Measurements from ENCODE around the gene MBD3. TPM values are rescaled to one million over a fixed set of nuclear protein-coding genes. Genes with fewer than 3 reads are reported as not detected.

MBD3 gene
- total RNA-seq, 1 donor from 2014 or later, result 119 TPM

DNA sequence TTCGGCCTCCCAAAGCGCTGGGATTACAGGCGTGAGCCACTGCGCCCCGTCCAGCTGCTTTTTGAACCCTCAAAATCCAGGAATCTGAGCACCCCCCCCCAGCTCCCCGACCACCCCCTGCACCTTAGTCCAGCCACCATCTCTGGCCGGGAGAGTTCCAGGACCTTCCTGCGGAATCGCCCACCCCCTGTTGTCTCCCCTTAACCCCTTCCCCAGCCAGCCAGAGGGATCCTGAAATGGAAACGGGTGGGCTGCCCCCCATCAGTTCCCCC is 772 bp upstream of the MBD3 start:
- no peak for DNase-seq

DNA sequence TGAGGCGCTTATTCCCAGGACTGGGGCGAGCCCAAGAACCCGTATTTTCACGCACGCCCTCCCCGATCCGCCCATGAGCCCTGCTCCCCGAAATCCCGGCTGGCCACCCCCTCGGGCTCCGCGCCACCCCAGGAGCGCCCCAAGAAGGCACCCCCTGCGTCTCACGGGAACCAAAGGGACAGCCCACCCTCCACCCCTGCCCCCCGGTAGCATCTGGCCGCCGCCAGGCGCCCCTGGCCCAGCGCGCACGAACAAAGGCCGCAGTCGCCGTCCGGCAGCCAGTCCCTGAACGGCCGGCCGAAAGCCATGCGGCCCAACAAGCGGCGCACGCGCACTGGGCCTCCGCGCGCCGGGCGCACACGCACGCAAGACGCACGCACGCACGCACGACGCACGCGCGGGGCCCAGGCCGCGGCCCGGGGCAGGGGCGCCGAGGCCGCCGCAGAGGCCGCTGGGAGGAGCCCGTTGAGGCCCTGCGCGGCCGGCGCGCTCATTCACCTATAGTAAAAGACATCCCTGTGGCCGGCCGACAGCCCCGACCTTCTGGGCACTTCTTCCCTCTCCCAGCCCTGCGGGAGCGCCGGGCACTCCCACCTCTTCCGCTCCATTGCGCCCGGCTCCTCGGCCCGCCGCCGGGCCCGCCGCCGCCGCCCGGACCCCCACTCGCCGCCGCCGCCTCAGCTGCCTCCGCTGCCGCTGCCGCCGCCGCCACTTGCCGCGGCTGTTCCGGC is 476 bp downstream of the MBD3 start:
- peak; percentile 95 for DNase-seq

DNA sequence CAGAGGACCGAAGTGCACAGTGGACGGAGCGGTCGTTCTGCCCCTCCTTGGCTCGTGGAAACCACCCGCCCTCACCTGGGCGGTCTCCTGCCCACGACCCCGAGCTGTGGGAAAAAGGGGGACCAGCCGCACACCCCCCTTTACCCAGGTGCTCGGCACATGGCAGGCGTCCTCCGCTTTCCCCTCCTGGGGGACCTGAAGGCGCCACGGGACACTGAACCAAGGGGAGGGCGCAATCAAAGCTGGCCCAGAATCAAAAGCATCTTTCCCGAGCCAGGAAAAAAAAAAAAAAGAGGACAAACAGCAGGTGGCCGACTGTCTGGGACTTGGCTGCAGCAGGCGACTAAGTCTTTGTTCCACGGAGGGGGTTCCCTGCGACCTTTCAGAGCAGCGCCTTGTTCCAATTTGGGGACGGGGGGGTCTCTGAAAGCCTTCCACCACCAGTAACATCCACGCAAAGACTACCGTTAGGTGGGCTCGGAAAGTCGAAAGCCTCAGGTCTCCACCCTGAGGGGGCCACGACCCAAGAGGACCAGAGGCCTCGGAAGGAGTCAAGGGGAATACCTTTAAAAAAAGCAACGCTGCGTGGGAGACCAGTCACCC is 1.1 kb downstream of the MBD3 start:
- DNase-seq, result peak; percentile 53

DNA sequence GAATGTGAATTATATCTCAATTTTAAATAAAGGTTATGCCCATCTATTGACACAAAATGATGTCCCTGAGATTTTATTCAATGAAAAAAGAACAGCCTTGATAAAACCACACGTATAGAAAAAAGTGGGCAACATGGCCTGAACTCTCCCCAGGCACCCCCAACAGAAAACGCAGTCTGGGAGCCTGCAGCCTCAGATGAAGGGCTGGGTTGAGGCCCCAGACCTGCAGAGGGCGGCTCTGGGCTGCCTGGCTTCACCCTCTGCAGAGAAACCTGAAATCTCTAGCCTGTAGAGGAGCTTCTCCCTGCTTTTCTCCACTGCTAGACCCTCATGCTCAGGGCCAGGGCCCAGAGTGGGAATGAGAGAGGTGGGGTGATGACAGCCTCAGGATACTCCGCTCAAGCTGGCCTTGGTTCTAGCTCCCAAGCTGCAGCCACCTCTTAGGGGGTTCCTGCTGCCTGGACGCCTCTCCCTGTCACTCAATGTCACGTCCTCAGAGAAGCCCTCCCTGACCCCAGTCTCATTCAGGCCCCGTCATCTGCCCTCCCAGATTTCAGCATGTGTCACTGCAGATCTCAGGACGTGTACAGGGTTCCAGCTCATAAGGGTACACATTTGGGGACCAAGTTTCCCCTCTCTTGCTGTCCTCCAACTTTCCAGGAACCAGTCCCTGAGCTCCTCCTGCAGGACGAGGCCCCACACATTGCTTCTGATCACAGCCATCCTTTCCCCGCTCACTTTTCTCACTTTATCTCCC is 1.8 kb downstream of the MBD3 start:
- peak; percentile 43 for DNase-seq

DNA sequence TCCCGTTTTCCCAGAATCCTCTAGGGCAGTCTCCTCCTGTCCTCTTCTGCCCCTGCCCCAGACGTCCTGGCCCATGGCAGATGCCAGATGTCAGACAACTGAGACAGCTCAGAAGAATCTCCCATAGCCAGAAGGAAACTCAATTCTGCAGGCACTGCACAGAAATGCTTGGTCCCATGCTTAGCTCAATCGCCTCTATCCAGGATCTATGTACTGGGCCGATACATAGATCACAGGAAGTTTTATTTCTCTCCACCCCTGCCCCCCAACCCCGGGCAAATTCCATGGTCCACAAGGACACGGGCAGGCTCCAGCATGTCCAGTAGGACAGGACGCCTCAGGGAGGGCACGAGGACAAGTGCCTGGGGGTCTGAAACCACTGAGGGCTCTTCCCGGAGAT is 4.8 kb downstream of the MBD3 start:
- DNase-seq, result no peak

DNA sequence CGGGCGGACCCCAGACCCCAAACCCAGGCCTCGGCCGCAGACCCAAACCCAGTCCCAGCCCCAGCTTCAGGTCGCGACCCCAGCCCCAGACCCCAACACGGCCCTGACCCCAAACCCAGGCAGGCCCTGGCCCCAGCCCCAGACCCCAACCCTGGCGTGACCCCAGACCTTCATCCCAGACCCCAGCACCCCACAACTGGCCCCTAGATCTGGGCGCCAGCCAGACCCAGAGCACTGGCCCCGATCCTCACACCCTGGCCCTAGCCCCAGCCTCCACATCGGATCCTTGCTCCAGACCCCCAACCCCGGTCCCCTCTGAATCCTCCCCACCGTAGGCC is 7.5 kb downstream of the MBD3 start:
- DNase-seq, result no peak

DNA sequence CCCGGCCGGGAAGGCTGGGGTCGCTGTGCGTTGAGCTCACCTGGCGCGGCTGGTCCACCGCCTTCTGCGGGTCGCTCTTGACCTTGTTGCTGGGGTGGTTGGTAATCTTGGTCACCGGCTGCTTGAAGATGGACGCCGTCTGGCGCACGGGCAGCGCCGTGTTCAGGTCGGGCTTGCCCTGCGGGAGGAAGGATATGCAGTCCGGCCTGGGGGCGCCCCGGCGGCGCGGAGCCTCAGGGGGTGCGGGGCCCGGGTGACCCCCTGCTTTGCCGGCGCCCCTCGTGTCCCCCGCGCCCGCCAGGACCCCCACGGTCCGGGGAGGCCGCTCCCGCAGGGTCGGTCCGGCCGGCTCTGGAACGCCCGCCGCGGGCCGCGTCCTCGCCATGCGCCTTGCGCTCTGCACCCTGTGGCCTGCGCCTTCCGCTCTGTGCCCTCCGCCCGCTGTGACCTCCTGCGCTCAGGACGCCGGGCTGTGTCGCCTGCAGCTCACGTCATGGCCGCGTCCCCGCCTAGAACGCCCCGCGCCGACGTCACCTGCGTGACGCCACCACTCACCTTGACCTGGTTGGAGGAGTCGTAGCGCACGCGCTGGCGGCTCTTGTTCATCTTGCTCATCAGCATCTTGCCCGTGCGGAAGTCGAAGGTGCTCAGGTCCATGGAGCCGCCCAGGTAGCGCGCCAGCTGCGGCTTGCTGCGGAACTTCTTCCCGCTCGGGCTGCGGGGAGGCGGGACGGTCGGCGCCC is 8.0 kb downstream of the MBD3 start:
- no peak for DNase-seq

DNA sequence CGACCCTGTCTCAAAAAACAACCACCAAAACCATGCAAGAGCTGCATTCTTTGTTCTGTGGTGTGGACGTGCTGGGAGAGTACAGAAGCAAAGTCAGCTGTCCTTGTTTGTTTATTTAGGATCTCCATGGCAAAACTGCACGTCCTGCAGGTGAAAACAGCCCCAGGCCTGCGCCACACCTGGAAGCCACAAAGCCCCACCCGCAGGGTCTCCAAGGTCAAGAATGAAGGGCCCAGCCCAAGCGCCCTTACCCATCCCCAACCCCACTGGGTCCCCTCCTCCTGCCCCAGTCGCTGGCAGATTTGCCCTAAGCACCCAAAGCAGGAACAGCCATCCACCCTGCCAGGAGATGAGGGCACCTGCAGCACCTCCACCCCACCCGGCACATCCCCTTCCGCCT is 10.5 kb downstream of the MBD3 start:
- no peak for DNase-seq

DNA sequence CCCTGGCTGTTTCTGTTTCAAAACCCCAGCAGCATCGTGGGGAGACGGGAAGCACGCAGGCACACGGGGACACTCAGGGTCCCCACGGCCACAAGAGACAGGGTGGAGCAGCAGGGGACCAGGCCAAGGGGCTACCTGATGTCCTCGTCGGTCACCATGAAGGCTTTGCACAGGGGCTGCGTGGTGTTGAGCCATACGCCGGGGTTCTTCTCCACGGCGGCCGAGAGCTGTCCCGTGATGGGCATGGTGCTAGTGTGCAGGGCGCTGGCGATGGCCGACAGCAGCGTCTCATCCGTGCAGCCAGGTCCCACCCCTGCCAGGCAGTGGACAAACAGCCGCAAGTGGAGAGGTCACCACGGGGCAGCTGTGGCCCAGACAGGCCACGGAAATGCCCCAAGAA is 11.7 kb downstream of the MBD3 start:
- no peak for DNase-seq

DNA sequence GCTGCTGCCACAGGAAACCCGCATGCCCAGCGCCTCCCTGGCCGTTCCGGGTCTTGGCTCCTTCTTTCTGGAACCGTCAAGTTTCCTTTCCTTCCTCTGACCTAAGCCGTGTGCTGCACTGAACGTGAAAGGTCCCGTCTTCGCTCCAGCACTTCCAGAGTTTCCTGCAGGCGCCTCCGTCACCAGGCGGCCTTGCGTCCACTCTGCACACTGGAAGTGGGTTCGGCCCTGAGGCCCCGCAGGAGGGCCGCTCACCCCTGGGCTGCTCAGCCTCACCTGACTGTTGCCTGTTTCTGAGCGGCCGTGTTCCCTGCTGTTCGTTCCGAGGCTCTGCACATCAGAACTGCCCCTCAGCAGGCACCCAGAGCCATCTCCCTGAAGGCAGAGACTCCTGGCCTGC is 12.3 kb downstream of the MBD3 start:
- no peak for DNase-seq

DNA sequence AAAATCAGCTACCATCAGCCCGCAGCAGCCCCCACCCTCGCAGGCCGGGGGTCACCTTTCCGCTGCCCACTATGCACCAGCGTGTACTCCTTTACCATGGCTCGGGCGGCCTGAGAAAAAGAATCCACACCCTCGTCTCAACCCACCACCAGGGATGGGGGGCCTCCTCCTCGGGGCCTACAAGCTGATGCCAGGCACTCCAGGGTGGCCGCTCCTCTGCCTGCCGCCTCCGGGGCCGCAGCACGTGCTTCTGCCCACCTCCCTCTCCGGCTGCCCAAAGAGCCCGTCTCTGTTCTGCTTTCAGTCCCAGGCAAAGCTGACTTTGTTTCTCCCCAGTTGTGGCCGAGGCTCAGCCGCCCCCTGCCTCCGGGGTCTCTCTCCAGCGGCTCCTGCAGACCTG is 13.4 kb downstream of the MBD3 start:
- no peak for DNase-seq

DNA sequence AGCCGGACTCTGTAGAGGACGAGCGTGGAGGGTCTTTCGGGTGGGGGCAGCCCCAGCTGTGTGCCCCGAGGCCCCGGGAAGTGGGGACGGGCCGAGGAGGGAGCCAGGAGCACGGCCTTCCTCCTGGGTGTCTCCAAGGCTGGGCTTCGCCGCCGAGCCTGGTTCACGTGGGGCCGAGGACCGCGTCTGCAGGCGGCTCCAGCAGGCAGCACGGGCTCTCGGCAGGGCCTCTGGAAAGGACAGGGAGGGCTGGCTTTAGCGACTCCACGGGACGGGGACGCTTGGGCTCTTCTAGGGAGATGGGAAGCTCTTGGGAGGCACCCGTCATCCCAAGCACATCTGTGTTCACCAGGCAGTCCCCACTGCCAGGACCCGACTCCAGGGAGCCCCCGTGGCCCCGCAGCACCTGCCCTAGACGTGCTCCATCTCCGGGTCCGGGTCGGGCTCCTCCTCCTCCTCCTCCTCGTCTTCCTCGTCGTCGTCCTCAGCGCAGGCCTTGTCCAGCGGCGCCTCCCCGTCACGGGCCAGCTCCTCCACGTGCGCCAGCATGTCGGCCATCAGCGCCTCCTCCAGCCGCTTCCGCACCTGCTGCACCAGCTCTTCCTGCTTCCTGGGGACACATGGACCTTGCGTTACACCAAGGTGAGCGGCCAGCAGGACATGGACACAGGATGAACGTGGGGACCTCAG is 14.6 kb downstream of the MBD3 start:
- DNase-seq, result no peak

DNA sequence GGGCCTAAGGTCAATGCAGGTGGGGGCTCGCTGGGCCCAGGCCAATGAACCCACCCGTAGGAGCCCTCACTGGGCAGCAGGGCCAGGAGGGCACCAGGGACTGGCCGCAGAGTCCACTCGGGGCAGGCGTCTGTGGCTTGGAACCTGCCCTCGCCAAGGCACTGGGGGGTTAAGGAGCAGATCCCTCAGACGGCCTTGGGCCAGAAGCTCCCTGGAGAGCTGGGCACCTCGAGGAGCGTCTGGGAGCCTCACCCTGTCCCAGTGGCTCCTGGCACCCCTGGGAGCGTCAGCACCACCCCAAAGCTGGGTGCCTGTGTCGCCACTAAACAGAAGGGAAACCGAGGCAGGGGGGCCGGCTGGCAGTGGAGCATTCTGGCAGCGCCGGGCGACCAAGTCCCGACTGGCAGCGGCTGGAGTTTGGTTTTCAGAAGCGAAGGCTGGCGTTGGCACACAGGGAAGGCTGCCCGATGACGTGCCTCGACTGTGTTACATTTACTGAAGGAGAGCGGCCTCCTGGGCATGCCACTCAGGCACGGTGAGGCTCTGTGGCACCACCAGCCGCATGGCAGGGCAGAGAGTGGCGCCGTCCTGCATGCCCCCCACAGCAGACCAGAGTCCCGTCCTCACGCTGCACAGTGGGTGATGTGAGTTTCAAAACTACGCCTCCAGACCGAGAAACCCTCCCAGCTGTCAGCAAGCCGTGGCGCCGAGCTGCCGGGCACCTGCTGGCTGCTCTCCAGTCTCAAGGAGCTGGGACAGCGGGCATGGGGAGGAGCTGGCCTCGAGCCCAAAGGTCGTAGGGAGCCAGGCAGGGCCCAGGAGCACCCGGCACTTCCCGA is 15.4 kb downstream of the MBD3 start:
- DNase-seq, result no peak

DNA sequence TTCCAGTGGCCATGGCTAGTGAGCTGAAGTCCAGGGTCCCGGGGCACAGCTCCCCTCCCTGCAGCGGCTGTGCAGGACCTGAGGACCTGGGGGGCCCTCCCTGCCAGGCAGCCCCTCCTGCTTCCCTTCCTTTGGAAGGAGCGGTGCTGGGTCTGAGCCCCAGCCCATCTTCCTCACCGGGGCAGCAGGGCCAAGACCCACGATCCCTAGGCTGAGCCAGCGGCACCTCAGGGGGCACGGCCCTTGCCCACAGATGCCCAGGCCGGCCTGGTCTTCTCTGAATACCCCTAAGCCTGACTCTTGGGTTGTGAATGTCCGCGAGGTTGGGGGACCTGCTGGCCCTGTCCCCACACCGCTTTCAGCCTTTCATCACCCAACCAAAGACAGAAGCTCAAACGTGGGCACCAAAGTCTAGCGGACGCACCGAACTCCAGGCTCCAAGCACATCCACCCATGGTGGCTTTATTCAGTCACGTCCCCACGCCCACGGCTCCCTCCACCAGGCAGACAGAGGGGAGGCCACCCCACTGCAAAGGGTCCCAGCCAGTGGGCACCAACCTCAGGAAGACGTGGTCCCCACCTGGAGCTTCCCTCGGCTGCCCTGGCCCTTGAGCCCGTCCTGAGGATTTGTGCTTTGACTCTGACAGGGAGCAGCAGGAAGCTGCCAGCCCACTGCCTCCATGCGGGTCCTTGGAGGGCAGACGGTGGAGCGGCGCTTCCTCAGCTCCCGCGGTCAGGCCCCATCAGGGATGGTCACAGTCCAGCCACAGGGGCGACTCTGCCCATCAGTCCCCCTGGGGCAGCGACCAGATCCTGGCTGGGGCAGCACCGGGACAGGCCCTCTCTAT is 16.2 kb downstream of the MBD3 start:
- DNase-seq, result no peak

DNA sequence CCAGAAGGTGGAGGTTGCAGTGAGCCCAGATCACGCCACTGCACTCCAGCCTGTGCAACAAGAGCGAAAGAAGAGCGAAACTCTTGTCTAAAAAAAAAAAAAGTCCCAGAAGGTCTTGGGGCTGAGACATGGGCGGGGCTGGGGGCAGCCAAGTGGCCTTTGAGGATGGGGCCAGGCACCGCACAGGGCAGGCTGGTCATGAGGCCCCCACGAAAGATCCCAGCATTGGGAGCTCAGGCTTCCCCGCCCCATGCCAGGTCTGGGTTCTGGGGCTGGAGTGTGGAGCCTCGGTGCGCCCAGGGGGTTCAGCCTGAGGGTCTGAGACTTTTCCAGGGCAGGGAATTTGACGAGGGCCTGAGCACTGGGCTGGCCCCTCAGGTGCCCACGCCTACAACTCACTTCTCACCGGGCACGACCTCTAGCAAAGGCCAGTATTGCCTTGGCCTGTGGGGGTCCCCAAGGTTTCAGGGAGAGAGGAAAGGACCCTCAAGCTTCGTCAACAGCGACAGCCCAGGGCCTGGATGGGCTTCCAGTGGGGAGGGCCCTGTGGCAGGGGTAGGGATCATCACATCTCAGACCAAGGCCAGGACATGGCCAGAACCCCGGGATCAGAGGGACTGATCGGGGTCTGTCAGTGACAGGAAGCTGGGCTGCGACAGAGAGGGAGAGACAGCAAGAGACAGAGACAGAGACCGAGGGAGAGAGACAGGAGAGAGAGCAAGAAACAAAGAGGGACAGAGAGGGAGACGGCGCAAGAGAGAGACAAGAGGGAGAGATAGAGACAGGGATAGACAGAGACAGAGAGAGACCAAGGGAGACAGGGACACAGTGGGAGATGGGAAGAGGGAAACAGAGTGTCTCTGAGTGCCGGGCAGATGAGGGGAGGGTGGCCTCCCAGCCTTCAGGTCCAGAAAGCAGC is 17.1 kb downstream of the MBD3 start:
- DNase-seq, result no peak

DNA sequence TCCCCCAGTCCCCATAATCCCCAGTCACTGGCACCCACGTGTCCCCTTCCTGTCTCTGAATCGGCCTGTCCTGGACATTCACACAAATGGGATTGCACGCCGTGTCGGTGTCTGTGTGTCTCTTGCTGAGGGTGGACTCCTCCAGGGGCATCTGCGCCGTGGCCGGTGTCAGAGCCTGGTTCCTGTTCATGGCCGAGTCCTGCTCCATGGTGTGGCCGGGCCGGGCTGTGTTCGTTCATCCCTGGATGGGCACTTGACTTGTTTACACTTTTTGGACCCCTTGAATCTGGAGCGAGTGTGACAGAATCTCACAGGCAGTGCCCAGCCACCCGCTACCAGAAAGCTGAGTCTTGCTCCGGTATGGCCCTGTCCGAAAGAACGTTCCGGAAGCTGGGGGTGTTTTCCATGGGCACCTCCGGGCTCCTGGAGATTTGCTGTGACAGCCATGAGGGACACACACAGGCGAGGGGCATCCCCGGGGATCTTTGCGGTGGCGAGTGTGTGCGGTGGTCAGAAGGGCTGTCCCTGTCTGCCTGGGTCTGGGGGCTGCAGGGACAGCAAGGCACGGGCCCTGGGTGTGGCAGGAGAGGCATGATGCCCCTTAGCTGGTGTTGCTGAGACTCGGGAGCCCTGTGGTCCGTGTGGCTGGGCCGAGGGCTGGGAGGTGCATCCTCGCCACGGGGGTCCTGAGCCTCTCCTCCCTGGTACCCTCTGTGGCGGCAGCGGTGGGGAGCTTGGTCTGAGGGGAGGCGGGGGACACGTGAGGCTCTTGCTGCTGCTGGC is 18.1 kb downstream of the MBD3 start:
- DNase-seq, result no peak

DNA sequence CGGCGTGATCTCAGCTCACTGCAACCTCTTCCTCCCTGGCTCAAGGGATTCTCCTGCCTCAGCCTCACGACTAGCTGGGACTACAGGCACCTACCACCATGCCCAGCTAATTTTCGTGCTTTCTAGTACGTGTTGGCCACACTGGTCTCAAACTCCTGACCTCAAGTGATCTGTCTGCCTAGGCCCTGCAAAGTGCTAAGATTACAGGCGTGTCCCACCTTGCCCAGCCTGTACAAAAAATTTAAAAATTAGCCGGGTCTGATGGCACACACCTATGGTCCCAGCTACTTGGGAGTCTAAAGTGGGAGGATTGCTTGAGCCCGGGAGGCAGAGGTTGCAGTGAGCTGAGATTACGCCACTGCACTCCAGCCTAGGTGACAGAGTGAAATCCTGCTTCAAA is 19.9 kb downstream of the MBD3 start:
- DNase-seq, result no peak

DNA sequence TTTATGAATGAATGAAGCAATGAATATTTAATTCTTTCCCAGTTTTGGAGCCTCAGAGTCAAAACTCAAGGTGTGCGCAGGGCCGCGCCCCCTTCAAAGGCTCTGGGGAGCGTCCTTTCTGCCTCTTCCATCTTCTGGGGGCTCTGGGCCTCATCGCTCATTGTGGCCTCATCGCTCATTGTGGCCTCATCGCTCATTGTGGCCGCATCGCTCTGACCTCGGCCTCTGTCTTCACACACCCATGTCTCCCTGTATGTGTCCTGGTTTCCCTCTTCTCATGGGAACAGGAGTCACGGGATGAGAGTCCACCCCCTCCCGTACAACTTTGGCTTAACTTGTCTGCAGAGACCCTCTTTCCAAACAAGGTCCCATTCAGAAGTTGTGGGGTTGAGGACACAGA is 21.3 kb downstream of the MBD3 start:
- no peak for DNase-seq

DNA sequence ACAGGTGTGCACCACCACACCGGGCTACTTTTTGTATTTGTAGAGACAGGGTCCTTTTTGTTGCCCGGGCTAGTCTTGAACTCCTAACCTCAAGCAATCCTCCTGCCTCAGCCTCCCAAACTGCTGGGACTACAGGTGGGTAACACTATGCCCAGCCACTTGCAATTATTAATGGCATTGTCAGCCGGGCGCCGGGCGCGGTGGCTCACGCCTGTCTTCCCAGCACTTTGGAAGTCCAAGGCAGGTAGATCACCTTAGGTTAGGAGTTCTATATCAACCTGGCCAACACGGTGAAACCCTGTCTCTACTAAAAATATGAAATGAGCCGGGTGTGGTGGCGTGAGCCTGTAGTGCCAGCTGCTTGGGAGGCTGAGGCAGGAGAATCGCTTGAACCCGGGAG is 21.8 kb downstream of the MBD3 start:
- no peak for DNase-seq

Data from dermis blood vessel endothelial cell (primary cell).